HG02938 (cell line): ENCODE results near the gene GPR3.

Experiments
- ATAC-seq: cut with Tn5 transposase; IDR thresholded peaks from one replicate; pipeline ENCODE4 v1.9.1; 2021; ENCODE audit warnings: mild to moderate bottlenecking, moderate library complexity; ENCODE audit not compliant: unreplicated experiment

The GPR3 gene, protein sequence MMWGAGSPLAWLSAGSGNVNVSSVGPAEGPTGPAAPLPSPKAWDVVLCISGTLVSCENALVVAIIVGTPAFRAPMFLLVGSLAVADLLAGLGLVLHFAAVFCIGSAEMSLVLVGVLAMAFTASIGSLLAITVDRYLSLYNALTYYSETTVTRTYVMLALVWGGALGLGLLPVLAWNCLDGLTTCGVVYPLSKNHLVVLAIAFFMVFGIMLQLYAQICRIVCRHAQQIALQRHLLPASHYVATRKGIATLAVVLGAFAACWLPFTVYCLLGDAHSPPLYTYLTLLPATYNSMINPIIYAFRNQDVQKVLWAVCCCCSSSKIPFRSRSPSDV

DNA sequence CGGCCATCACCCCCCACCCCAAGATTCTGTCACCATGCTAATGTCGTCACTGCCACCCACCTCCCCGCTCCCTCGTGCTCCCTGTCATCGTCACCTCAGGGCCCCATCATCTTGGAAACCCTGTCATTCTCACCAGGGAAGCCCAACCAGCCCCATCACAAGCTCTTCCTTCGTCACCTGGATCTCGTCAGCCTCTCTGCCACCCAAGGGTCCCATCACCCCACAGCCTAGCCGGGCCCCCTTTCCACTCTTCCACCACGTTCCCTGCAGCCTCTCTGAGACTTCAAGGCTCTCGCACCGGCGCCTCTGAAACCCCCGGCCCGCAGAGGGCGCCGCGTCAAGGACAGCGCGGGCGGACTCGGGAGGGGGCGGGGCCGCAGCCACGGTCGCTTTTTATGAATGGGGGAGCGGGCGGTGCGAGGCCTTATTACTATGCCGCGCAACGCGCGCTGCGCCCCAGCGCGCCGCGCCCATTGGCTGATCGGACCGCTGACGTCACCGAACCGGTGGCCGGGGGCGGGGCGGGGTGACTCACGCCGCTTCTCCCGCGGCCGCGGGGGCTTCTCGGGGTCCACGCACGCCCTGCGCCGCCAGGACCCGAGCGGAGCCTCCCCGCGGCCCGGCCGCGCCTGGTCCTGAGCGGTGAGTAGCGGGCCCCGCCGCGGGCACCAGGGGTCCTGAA lies at the start of gene GPR3:
Gene GPR3, plus strand, starts transcription at position 527 of the 682 bp plus-strand sequence. CDS start 1,177 bp downstream, outside the sequence.
- no peak for ATAC-seq

DNA sequence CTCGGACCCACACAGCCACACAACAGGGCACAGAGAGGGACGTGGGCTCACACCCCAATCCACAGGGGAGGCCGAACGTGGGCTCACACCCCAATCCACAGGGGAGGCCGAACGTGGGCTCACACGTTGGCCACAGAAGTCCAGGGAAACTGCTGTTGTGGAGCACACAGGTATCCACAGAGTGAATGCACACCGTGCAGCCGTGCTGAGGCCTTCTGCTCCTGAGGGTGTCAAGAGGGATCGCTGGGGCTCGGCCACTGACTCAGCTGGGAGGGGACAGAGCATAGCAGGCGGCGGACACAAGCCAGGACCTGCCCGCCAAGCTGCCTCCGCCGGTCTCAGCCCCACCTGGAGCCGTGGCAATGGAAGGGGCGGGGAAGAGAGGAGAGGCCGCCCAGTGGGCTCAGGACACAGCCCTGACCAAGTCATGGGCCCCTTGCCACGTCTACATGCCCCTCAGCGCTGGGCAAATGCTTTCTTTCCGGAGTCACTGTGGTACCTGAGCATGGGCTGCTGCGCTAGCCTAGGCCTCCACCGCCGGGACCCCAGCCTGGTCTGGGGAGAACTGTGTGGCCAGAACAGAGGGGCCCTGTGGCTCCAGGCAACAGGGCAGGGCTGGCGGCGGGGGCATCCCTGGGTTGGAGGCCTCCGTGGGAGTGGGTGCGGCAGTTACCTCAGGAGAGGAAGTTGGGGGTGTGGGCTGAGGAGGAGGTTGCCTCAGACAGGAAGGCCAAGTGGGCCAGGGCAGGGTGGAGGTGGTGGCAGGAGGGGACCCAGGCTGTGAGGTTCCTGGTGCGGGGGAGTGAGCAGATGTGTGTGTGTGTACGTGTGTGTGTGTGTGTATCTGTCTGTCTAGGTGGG lies 49.4 kb upstream of the GPR3 start:
- ATAC-seq = no peak

- ATAC-seq = no peak
Measured at GRCh38 chr1:27343639-27344025, 48.8 kb upstream of the GPR3 start.

DNA sequence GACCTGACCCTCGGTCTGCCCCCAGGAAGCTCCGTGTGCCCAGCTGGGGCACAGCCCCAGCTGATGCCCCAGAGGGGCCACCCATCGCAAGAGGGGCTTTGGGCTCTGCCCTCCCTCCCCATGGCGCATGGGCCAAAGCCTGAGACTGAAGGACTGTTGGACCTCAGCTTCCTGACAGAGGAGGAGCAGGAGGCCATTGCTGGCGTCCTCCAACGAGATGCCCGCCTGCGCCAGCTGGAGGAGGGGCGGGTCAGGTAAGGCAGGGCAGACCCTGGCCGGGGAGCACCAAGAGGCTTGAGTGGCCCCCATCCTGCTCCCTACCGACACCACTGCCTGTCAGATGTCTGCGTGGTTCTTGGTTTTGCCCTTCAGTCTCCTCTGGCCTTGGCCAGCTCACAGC lies 47.1 kb upstream of the GPR3 start:
- ATAC-seq = no peak

DNA sequence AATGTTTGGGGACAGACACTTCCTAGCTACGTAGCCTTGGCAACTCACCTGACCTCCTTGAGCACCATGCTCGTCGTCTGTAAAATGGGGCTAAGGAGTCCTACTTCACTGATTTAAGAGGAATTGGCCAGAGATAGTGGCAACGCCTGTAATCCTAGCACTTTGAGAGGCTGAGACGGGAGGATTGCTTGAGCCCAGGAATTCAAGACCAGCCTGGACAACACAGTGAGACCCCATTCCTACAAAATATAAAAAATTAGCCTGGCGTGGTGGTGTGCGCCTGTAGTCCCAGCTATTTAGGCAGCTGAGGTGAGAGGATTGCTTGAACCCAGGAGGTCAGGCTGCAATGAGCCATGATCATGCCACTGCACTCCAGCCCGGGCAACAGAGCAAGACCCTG lies 46.1 kb upstream of the GPR3 start:
- ATAC-seq = no peak

- no peak for ATAC-seq
Measured at GRCh38 chr1:27346991-27347624, 45.3 kb upstream of the GPR3 start.

DNA sequence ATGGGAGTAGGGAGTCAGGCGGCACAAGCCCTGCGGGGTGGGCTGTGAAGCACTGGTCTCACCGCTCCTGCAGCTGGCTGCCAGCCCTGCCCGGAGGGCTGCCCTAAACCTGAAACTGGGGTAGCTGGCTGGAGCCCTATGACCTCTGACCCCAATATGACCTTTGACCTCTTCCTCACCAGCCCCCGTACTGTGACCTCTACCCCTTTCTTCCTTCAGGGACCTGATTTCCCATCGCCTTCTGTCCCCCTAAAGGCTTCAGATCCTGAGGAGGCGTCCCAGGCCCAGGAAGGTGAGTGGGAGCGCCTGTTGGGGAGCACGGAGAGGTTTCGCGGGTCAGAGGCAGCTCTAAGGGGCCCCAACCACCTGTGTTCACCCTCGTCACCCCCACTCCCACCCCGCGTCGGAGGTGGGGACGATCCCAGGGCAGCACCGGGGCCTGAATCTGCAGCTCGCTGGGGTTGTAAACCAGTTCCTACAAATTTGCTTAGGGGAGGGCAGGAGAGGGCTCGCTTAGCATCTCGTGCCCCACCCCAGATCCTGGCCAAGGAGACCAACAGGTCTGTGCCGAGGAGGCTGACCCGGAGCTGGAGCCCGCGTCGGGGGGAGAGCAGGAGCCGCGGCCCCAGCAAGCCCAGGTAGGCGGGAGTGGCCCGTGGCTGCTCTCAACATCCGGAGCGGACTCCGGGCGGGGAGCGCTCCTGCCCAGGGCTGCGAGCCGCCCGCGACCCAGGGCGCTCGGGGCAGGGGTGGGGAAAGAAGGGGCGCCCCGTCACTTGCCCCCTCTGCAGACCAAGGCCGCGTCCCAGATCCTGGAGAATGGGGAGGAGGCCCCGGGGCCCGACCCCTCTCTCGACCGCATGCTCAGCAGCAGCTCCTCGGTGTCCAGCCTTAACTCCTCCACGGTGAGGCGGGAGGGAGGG lies 43.3 kb upstream of the GPR3 start:
- ATAC-seq = no peak

- ATAC-seq = no peak
Measured at GRCh38 chr1:27349784-27350662, 42.4 kb upstream of the GPR3 start.

DNA sequence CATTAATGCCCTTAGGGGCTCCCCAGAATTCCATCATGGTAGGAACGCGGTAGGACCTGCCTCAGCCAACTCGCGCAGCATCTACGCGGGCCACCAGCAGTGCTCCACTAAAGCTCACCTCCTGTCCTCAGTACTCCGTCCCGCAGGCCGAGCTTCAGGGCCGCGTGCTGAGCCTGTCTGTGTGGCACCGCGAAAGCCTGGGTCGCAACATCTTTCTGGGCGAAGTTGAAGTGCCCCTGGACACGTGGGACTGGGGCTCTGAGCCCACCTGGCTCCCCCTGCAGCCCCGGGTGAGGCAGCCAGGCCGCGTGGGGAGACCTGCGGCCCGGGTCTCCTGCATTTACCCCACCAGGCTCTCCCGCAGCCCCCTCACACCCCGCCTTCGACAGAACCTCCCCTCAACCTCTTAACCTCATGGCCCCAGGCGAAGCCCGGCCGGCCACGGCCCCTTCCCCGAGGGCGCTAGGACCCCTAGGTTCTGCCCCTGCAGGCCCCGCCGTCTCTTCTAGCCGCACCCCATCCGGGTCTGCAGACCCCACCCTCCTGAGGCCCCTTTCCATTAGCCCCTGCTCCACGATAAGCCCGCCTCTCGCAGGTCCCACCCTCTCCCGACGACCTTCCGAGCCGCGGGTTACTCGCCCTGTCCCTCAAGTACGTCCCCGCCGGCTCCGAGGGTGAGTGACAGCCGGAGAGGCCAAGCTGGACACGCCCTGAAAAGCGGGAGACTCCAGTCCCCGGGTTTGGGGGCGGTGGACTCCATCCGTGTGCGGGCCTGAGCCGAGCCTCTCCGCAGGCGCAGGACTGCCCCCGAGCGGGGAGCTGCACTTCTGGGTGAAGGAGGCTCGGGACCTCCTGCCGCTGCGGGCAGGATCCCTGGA lies 41.5 kb upstream of the GPR3 start:
- ATAC-seq = no peak

GRCh38 chr1:27351541-27352107 lies 40.8 kb upstream of the GPR3 start:
- no peak for ATAC-seq

GRCh38 chr1:27353166-27353565 lies 39.3 kb upstream of the GPR3 start:
- no peak for ATAC-seq

- no peak for ATAC-seq
Measured at GRCh38 chr1:27353629-27354028, 38.8 kb upstream of the GPR3 start.

GRCh38 chr1:27355683-27356082 lies 36.7 kb upstream of the GPR3 start:
- no peak for ATAC-seq

DNA sequence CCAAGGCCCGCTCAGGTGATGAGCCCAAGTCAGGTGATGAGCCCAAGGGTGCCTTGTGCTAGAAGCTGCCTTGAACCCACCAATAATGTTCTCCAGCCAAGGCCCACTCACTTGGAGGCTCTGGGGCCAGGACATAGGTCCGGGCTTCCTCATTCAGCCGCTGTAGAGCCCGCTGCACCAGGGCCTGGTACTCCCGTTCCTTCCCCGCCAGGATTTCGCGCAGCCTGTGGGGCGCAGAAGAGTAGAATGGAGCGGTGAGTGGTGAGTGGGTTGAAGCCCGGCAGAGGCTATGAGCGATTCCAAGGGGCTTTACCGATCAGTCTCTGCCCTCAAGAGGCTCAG lies 36.2 kb upstream of the GPR3 start:
- ATAC-seq = no peak

GRCh38 chr1:27356619-27357280 lies 35.7 kb upstream of the GPR3 start:
- no peak for ATAC-seq

GRCh38 chr1:27357281-27358037 lies 35.0 kb upstream of the GPR3 start:
- no peak for ATAC-seq
